ENCODE measurements around the gene VDAC1.

The VDAC1 gene

GRCh38 chr5:133947431-133947841 lies 57.3 kb downstream of the VDAC1 start:
- H3K4me2 ChIP-seq = no peak overlapping the region

GRCh38 chr5:133945568-133945967 lies 59.2 kb downstream of the VDAC1 start:
- Histone ChIP-seq H3K4me2 (no peak overlapping the region), H2AFZ (ENCODE audit: low read depth) (no peak overlapping the region), H3K4me3 (IDR thresholded peaks at IDR 0.05; ENCODE audit: insufficient read depth, low read depth, low read length) (no peak overlapping the region), H3K9ac (no peak overlapping the region), H3K27ac (no peak overlapping the region), H3K36me3 (ENCODE audit: insufficient read depth) (no peaks in the 10 kb centered on the region), H3K79me2 (ENCODE audit: insufficient read depth, low read depth) (no peaks in the 10 kb centered on the region), H4K20me1 (ENCODE audit: insufficient read depth) (no peaks in the 10 kb centered on the region), H3K4me1 (ENCODE audit: low read depth, poor library complexity, severe bottlenecking) (peaks cover 21% of the 10 kb centered on the region), H3K27me3 (ENCODE audit: insufficient read depth, low read depth) (no peaks in the 10 kb centered on the region)
- TF ChIP-seq CTCF (conservative IDR thresholded peaks at IDR 0.05; ENCODE audit: low read depth, low read length) = no peak

More at GRCh38 chr5:133947431-133947841, 57.3 kb downstream of the VDAC1 start:
- Histone ChIP-seq H3K27ac (no peak overlapping the region), H3K27me3 (ENCODE audit: insufficient read depth, low read depth) (no peaks in the 10 kb centered on the region), H3K4me3 (IDR thresholded peaks at IDR 0.05; ENCODE audit: insufficient read depth, low read depth, low read length) (no peak overlapping the region), H3K9ac (no peak overlapping the region), H3K36me3 (ENCODE audit: insufficient read depth) (no peaks in the 10 kb centered on the region), H4K20me1 (ENCODE audit: insufficient read depth) (no peaks in the 10 kb centered on the region), H2AFZ (ENCODE audit: low read depth) (no peak overlapping the region), H3K4me1 (ENCODE audit: low read depth, poor library complexity, severe bottlenecking) (peaks cover 21% of the 10 kb centered on the region), H3K79me2 (ENCODE audit: insufficient read depth, low read depth) (no peaks in the 10 kb centered on the region)
- no peak for TF ChIP-seq CTCF (conservative IDR thresholded peaks at IDR 0.05; ENCODE audit: low read depth, low read length)

- Histone ChIP-seq H3K36me3 (ENCODE audit: insufficient read depth) (no peaks in the 10 kb centered on the region), H2AFZ (ENCODE audit: low read depth) (0 out of 2 replicates have a peak overlapping the region, but pooled peaks have one; percentile 13), H3K27ac (no peak overlapping the region), H3K4me1 (ENCODE audit: low read depth, poor library complexity, severe bottlenecking) (peaks cover 21% of the 10 kb centered on the region), H3K4me2 (peak overlapping the region; percentile 33; the same call in 1 of the 2 replicates), H3K27me3 (ENCODE audit: insufficient read depth, low read depth) (no peaks in the 10 kb centered on the region), H4K20me1 (ENCODE audit: insufficient read depth) (no peaks in the 10 kb centered on the region), H3K79me2 (ENCODE audit: insufficient read depth, low read depth) (no peaks in the 10 kb centered on the region), H3K9ac (no peak overlapping the region), H3K4me3 (IDR thresholded peaks at IDR 0.05; ENCODE audit: insufficient read depth, low read depth, low read length) (no peak overlapping the region)
- peak; percentile 82 for TF ChIP-seq CTCF (conservative IDR thresholded peaks at IDR 0.05; ENCODE audit: low read depth, low read length)
Measured at GRCh38 chr5:133944263-133945185, 60.3 kb downstream of the VDAC1 start.

- no peak for TF ChIP-seq CTCF (conservative IDR thresholded peaks at IDR 0.05; ENCODE audit: low read depth, low read length)
- H4K20me1 ChIP-seq (ENCODE audit: insufficient read depth) = no peaks in the 10 kb centered on the region
- no peaks in the 10 kb centered on the region for H3K36me3 ChIP-seq (ENCODE audit: insufficient read depth)
- H3K4me3 ChIP-seq (IDR thresholded peaks at IDR 0.05; ENCODE audit: insufficient read depth, low read depth, low read length) = no peak overlapping the region
- no peaks in the 10 kb centered on the region for H3K79me2 ChIP-seq (ENCODE audit: insufficient read depth, low read depth)
- no peak overlapping the region for H3K27ac ChIP-seq
- H2AFZ ChIP-seq (ENCODE audit: low read depth) = no peak overlapping the region
- H3K27me3 ChIP-seq (ENCODE audit: insufficient read depth, low read depth) = no peaks in the 10 kb centered on the region
- H3K9ac ChIP-seq = no peak overlapping the region
- no peak overlapping the region for H3K4me2 ChIP-seq
- H3K4me1 ChIP-seq (ENCODE audit: low read depth, poor library complexity, severe bottlenecking) = peaks cover 26% of the 10 kb centered on the region
Measured at GRCh38 chr5:133943475-133943817, 61.3 kb downstream of the VDAC1 start.

All from KMS-11 (cell line).